K562 (cell line): ENCODE measurements around the gene CYP2R1. TPM values are rescaled to one million over a fixed set of nuclear protein-coding genes. Genes with fewer than 3 reads are reported as not detected.
A peak's percentile ranks its signal among the peaks of the same experiment; 100 is the strongest.

Experiments
- BRF1 ChIP-seq: IDR thresholded peaks from 3 replicates; pipeline ENCODE4 v1.6.1; 2011; ENCODE audit warnings: borderline replicate concordance, mild to moderate bottlenecking; ENCODE audit not compliant: insufficient read length; ENCODE audit errors: extremely low read depth
- CXXC5 ChIP-seq: fragments of 250-450 bp; sonication (Bioruptor Pico); IDR thresholded peaks from 2 replicates; pipeline ENCODE4 v1.8.0; 2022; ENCODE audit warnings: inconsistent platforms, mild to moderate bottlenecking, moderate library complexity
- FOXP4 ChIP-seq: sonication (generic); formaldehyde crosslinking; IDR thresholded peaks from 2 replicates; pipeline ENCODE4 v1.8.0; 2022; ENCODE audit warnings: mild to moderate bottlenecking, missing genetic modification reagents, borderline replicate concordance
- HMG20B ChIP-seq: fragments of 250-450 bp; sonication (Bioruptor Pico); IDR thresholded peaks from 2 replicates; pipeline ENCODE4 v1.5.0; 2021; ENCODE audit warnings: mild to moderate bottlenecking
- HSF4 ChIP-seq: fragments of 250-450 bp; sonication (Bioruptor Pico); IDR thresholded peaks from 2 replicates; pipeline ENCODE4 v2.1.2; 2022; ENCODE audit warnings: mild to moderate bottlenecking, moderate library complexity, borderline replicate concordance
- KAT8 ChIP-seq: fragments of 450-650 bp; IDR thresholded peaks from 2 replicates; pipeline ENCODE4 v1.6.1; 2016; ENCODE audit warnings: low read depth, mild to moderate bottlenecking
- KLF1 ChIP-seq: fragments of 450-650 bp; IDR thresholded peaks from 2 replicates; pipeline ENCODE4 v1.6.1; 2016; ENCODE audit warnings: missing genetic modification characterization, missing compliant biosample characterization
- MED1 ChIP-seq: sonication (generic); formaldehyde crosslinking; IDR thresholded peaks from 2 replicates; pipeline ENCODE4 v1.8.1; 2023; ENCODE audit warnings: missing genetic modification reagents, borderline replicate concordance
- NELFE ChIP-seq: IDR thresholded peaks from 2 replicates; pipeline ENCODE4 v1.6.1; 2011; ENCODE audit warnings: mild to moderate bottlenecking; ENCODE audit not compliant: insufficient read depth, insufficient read length
- NR2F6 ChIP-seq: fragments of 450-650 bp; formaldehyde crosslinking; IDR thresholded peaks from 2 replicates; pipeline ENCODE4 v1.4.0; 2020; ENCODE audit warnings: mild to moderate bottlenecking
- PTRF ChIP-seq: fragments of 450-650 bp; IDR thresholded peaks from 2 replicates; pipeline ENCODE4 v1.6.1; 2016; ENCODE audit warnings: mild to moderate bottlenecking, missing genetic modification characterization, missing compliant biosample characterization
- RBFOX2 ChIP-seq: fragments of 200-400 bp; formaldehyde crosslinking; IDR thresholded peaks from 2 replicates; pipeline ENCODE4 v1.6.1; 2017; ENCODE audit warnings: low read depth, mild to moderate bottlenecking, low read length, moderate library complexity
- SIN3A ChIP-seq, 2 experiments: fragments of 150-350 bp in 1 of 2; IDR thresholded peaks; 2 replicates each; pipeline ENCODE4 v1.6.1; 2011 to 2016; ENCODE audit warnings: borderline replicate concordance in 2 of 2, low read depth in 2 of 2, low read length in 2 of 2, mild to moderate bottlenecking in 2 of 2, moderate library complexity in 2 of 2; ENCODE audit not compliant: control insufficient read depth in 1 of 2
- SIN3B ChIP-seq: fragments of 450-650 bp; IDR thresholded peaks from 2 replicates; pipeline ENCODE4 v1.6.1; 2017; ENCODE audit warnings: low read depth, mild to moderate bottlenecking, moderate library complexity
- SUPT5H ChIP-seq: fragments of 450-650 bp; IDR thresholded peaks from 2 replicates; pipeline ENCODE4 v1.6.1; 2016
- TAF15 ChIP-seq: fragments of 200-400 bp; formaldehyde crosslinking; IDR thresholded peaks from 2 replicates; pipeline ENCODE4 v1.6.1; 2017; ENCODE audit warnings: mild to moderate bottlenecking, low read depth, low read length, moderate library complexity
- TCF7L2 ChIP-seq: fragments of 150-350 bp; IDR thresholded peaks from 2 replicates; pipeline ENCODE4 v1.6.1; 2016; ENCODE audit warnings: low read depth, mild to moderate bottlenecking, low read length, moderate library complexity
- THRB ChIP-seq: fragments of 450-650 bp; formaldehyde crosslinking; conservative IDR thresholded peaks from 2 replicates; pipeline ENCODE4 v1.4.0; 2022; ENCODE audit warnings: mild to moderate bottlenecking, missing genetic modification characterization
- U2AF2 ChIP-seq: fragments of 200-400 bp; formaldehyde crosslinking; optimal IDR thresholded peaks from 2 replicates; pipeline ENCODE3; 2017; ENCODE audit warnings: low read depth, mild to moderate bottlenecking, low read length
- XRCC4 ChIP-seq: IDR thresholded peaks from one replicate; pipeline ENCODE4 v1.6.1; 2011; ENCODE audit not compliant: insufficient read depth, insufficient read length; ENCODE audit errors: extremely low read depth
- ZMIZ1 ChIP-seq, 2 experiments: fragments of 150-350 bp in 1 of 2; IDR thresholded peaks; 2 replicates each; pipeline ENCODE4 v1.6.1; 2012 to 2016; ENCODE audit warnings: low read depth in 2 of 2, low read length in 2 of 2, mild to moderate bottlenecking in 1 of 2, moderate library complexity in 1 of 2
- ZSCAN32 ChIP-seq: fragments of 450-650 bp; formaldehyde crosslinking; IDR thresholded peaks from 2 replicates; pipeline ENCODE4 v1.4.0; 2020; ENCODE audit warnings: mild to moderate bottlenecking, moderate library complexity
- polyA plus RNA-seq, 8 experiments: library from polyadenylated mRNA; depleted of rRNA in 4 of 8; stranded (reverse) in 5 of 8; unstranded in 3 of 8; fragments of >200 nt; fragmentation: Nextera tagmentation in 2 of 8; fragmentation: Illumina TruSeq in 1 of 8; extraction: Ambion mirVana in 2 of 8; extraction: Trizol in 1 of 8; gene quantifications; 2 replicates each; pipeline versions ENCODE4 v1.2.1 to v1.2.3, GENCODE V29; 2011 to 2014; ENCODE audit warnings: inconsistent platforms in 1 of 8, missing spikeins in 1 of 8
- total RNA-seq, 7 experiments: library from RNA; depleted of rRNA in 6 of 7; stranded (reverse); fragments of >200 nt in 6 of 7; fragmentation: Illumina TruSeq in 2 of 7; extraction: Trizol in 2 of 7; gene quantifications; 2 replicates each; pipeline versions ENCODE4 v1.2.1 to v1.2.3, GENCODE V29; 2011 to 2021; ENCODE audit warnings: low replicate concordance in 1 of 7

The CYP2R1 gene
- total and polyA plus RNA-seq, 9 of the 15 experiments (the other 6 are each of a cell fraction or from before 2014, with no cell fraction given) = 19.4 to 40.5 (median 29.4) TPM

- no peak for TF ChIP-seq BRF1
- TF ChIP-seq SIN3A (IDR thresholded peaks at IDR 0.05; ENCODE audit: borderline replicate concordance in 2 of 2, control insufficient read depth in 1 of 2, low read depth in 2 of 2, low read length in 2 of 2) = no peak
- TF ChIP-seq FOXP4 = no peak
- no peak for TF ChIP-seq ZSCAN32 (CRISPR knock-in tag)
- TF ChIP-seq THRB (CRISPR knock-in tag) = no peak
- no peak for TF ChIP-seq ZMIZ1 (IDR thresholded peaks at IDR 0.05; ENCODE audit: low read depth in 2 of 2, low read length in 2 of 2)
- TF ChIP-seq U2AF2 = no peak
- TF ChIP-seq MED1 (CRISPR knock-in tag) = no peak
- no peak for TF ChIP-seq PTRF
- peak; percentile 88 for TF ChIP-seq SUPT5H
- no peak for TF ChIP-seq TAF15
- TF ChIP-seq XRCC4 = no peak
- no peak for TF ChIP-seq KLF1 (tag)
- no peak for TF ChIP-seq HMG20B (CRISPR knock-in tag)
- TF ChIP-seq RBFOX2 = peak; percentile 94
- no peak for TF ChIP-seq KAT8
- no peak; the same call in 1 of the 2 replicates for TF ChIP-seq SIN3B
- TF ChIP-seq CXXC5 = peak; percentile 94
- no peak for TF ChIP-seq NR2F6 (CRISPR knock-in tag)
- TF ChIP-seq HSF4 (CRISPR knock-in tag) = no peak
- TF ChIP-seq TCF7L2 = no peak
- TF ChIP-seq NELFE = no peak
These were observed 642 bp downstream of the CYP2R1 start (continued) for GRCh38 chr11:14891143-14892035.
